Measurements from ENCODE around the gene NRXN2.

The NRXN2 gene

DNA sequence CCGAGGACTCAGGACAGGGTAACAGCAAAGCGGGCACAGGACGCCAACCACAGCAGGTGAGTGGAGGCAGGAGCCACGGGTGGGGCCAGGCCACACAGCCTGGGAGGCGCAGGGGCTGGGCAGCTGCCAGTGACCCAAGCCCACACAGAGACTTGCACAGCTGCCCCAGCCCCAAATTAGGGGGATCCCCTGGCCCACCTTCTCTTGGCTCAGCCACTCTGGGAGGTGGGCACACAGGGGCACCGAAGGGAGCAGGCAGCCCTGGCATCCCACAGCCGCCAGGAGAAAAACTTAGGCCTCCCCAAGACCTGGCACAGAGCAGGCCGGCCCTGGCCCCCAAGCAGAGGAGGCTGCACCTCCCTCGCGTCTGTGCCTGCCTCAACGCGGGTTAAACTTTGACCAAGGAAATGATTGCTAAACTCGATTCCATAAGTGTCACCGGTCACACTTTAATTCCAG is 132.2 kb downstream of the NRXN2 start, which contains the start of gene SLC22A12:
TSS of gene SLC22A12 (plus strand) at position 458 of the 459 bp plus-strand sequence. CDS start 337 bp downstream, outside the sequence.
- DNase-seq (ENCODE audit: low read depth), result no peak

DNA sequence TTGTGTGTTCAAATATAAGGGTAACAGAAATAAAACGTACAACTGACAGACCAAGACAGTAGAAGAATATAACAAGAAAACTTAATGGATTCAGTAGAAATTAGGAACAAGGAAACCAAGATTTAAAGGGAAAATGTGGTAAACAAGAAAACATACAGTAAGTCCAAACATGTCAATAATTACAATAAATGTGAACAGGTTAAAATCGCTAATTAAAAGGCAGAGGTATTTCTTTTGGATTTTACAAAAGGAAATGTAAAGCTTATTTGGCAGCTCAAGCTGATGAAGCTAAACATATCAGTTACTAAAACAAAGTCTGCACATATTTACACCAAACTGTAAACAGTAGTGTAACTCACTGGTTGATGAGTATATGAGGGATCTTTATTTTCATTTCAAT is 134.3 kb downstream of the NRXN2 start:
- DNase-seq (ENCODE audit: low read depth), result no peak

DNA sequence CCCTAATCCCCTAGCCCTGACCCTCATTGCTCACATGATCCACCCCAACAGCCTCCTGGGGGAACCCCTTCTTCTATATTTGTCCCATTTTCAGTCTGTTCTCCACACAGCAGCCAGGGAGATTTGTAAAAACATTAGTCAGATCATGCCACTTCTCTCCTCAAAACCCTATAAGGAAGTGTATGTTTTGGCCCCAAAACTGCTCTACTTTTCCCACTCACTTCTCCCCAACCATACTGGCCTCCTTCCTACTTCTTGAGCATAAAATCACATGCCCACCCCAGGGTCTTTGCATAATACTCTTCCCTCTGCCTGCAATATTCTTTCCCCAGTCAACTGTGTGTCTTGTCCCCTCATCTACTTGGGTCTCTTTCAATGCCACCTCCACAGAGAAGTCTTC is 136.6 kb downstream of the NRXN2 start:
- DNase-seq (ENCODE audit: low read depth), result no peak

DNA sequence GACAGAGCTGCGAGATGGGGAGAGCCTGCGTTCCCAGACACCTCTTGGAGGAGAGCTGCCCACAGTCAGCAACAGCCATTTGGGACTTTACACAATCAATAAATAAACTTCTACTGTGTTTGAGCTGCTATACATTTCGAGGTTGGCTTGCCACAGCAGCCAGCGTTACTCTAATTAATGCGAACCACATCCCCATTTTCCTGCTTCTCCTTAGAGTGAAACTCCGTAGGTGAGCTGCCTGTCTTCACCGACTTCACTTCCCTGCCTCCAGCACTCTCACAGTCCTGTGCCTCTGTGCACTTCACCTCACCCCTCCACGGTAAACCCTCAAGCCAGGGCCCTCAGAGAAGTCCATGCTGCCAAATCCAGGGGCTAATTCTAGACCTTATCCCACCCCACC is 137.8 kb downstream of the NRXN2 start:
- DNase-seq (ENCODE audit: low read depth), result no peak

DNA sequence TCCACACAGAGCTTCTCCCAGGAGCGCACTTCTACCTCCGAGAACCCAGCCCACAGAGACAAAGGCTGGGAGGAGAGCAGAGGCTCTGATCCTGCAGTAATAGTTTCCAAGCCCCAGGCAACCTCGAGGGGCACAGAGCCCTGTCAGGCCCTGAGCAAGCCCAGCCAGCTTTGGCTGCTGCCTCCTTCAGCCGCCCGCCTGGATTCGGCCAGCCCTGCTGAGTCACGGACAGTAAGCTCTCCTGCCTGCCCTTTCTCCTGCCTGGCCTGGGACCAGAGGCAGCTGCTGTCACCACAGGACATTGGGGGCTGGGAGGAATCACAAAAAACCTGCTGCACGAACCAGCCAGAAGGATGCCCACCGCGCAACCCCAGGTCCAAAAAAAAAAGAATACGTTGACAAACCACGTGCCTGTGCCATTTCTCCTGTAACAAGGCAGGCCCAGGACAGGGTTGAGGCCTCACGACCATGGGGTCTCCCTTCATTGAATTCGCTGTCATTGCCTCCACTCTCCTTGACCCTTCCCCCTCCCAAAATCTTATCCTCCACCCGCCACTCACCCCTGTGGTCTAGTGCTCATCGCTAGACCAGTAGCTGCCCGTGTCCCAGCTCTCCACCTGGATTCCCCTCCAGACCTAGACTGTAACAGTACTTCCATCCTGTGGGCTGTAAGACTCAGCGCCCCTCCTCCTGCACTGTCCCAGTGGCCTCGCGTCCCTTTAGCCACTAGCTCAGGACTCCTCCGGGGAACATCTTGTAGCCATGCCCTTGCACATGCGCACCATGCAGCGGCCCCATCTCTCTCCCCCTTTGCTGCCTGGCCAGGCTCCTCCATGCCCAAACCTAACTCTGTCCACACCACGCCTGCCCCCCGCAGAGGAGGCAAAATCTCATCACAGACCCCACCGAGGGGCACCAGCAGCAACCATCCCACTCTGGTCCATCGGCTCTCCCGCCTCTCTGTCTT is 139.4 kb downstream of the NRXN2 start:
- DNase-seq (ENCODE audit: low read depth), result no peak

DNA sequence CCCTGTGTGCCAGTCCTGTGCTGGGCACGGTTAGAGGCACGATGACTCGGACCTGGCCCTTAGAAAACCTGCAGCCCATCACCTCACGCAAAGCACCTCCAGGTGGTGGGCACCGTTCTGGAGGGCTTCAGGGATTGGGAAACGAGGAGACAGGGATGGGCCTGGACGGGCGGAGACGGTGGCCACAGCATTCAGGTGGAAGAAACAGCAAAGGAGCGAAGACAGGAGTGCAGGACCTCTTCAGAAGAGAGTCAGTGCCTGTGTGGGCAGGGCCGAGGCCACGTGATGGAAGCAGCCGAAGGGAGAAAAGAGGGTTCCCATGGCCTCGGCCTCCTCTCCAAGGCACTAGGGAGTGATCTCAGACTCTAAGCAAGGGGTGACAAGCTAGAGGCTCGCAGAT is 140.1 kb downstream of the NRXN2 start:
- no peak for DNase-seq (ENCODE audit: low read depth)

DNA sequence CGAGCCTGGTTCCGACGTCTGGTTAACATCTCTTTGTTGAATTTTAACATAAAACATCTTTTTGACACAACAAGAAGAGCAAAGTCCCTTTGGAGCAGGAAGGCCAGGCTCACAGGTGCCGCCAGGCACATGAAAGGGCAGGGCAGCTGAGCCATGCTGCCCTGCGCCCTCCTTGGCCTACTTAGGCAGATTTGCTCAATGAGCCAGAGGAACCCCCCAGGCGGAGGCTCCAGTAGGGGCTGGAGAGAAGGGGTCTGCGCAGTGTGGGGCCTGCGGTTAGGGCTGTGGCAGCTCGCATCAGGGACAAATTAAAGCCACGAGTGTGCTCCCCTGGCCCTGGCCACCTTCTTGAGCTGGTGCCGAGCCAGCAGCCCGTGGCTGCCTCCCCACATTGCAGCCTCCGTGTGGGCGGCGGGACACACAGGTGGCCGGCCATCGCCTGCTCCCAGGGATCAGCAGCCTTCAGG is 141.9 kb downstream of the NRXN2 start:
- no peak for DNase-seq (ENCODE audit: low read depth)

DNA sequence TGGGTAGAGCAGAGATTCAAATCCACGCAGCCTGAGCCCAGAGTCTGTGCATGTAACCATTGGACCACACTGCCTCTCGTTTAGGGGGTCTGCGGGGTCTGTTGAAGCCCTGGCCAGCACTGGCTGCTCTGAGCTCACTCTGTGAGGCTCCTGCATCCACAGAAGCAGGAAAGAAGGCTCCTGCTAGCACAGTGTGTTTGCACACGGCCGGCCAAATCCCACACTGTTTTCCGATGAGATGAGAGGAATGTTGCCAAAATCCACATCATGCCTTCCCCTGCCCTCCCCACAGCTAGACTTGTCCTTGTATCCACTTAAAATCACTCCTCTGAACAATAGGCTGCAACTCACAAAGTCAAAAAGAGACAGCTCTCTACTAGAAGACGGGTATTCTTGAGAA is 142.6 kb downstream of the NRXN2 start:
- DNase-seq (ENCODE audit: low read depth), result no peak

DNA sequence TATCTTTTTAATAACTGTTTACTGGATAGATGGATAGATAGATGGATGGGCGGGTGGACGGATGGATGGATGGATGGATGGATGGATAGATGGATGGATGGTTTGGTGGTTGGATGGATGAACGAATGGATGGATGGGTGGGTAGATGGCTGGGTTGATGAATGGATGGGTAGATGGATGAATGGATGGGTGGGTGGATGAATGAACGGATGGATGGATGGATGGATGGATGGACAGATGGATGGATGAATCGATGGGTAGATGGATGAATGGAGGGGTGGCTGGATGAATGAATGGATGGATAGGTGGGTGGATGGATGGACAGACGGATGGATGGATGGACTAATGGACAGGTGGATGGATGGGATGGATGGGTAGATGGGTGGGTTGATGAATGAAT is 145.8 kb downstream of the NRXN2 start:
- DNase-seq (ENCODE audit: low read depth), result no peak

DNA sequence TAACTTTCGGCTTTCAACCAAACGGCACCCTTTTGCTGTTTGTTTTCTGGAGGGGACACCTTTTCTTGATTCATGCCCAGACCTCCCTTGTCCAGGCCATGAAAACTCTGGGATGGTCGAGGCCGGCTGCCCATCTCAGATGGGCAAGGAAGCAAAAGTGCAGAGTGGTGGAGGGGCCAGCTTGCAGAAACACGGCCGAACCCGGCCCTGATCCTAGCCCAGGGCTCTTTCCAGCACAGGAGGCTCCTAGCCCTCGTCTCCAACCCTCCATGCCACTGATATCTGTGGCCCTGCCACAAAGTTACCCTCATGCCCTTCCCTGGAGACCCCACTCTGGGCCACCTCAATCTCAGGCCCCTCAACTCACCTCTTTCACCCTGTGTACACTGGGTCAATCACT is 150.9 kb downstream of the NRXN2 start:
- DNase-seq (ENCODE audit: low read depth), result no peak

DNA sequence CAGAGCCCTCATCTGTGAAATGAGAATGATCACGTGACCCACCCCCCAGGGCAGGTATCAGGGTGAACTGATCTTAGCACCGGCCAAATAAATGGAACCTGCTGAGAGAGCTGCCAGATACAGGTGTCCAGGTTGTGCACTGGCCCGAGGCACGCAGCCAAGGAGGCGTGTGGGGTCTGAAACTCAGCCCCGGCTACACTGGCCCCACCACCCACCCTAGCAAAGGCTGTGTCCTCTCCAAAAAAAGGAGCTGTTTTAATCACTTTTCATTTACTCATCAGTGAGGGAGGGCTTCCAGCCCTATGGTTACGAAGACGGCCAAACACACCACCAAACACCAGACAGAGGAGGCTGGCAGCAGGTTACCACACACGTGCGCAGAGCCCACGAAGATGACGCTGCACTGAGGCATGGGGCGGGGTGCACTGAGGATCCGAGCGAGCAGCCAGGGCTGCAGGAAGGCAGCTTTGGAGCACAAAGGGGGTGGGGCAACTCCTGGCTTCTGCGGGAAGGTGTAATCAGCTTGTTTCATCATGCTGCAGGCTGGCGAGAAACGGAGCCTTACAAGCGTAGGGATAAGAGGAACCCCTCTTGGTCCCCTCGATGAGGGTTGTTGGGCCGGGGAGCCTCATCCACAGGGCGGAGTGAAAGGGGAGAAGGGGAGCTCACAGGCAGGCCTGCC is 151.4 kb downstream of the NRXN2 start:
- DNase-seq (ENCODE audit: low read depth), result no peak

DNA sequence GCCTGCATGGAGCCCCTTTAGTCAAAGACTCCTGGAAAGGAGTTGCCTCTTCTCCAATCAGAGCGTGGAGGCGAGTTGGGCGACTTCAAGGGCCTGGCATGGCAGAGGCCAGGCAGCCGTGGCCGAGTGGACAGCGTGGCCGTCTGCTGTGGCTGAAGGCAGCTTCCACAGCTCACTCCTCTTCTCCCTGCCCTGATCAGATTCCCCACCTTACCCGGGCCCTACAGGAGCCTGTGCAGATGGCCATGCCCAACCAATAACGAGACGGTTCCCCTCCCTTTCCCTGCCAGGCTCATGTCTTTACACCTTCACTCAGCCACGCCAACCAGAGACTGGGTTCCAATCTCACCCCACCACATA is 152.0 kb downstream of the NRXN2 start:
- DNase-seq (ENCODE audit: low read depth), result no peak

DNA sequence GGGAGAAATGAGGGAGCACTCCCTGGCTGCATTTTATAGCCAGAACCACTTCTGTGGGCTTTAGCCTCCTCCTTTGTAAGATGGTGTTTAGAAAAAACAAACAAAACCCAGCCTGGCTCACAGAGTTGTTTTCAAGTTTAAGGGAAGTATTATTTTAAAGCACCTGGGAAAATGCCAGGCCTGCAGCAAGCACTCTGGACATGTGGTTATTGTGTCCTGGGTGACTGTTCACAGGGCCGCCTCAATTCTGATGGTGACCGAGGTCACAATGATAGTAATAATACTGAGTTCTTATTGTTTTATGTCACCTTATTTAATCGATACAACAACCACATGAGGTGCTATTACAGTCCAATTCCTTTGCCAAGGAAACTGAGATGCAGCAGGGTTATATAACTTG is 152.7 kb downstream of the NRXN2 start:
- no peak for DNase-seq (ENCODE audit: low read depth)

DNA sequence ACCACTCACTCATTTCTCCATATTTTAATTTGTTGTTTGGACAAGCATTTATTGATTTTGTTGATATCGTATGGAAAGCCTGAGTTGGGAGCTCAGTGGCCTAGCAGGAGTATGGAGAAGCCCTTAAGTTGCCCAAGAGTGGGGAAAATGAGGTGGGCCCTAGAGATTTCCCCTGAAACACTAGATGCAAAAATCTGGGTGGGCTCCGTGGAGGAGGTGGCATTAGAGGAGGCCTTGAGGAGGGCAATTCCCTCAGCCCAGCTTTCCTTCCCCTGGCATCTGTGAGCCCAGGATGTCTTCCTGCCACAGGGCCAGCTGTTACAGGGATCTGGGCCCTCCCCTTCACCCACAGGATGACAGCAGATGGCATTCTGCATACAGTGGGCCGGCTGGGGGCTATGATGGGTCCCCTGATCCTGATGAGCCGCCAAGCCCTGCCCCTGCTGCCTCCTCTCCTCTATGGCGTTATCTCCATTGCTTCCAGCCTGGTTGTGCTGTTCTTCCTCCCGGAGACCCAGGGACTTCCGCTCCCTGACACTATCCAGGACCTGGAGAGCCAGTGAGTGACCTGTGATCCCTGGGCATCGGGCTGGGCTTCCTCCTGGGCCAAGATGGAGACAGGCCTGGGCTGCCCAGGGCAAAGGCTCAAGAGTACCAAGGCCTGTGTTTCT is 153.6 kb downstream of the NRXN2 start:
- DNase-seq (ENCODE audit: low read depth), result no peak

DNA sequence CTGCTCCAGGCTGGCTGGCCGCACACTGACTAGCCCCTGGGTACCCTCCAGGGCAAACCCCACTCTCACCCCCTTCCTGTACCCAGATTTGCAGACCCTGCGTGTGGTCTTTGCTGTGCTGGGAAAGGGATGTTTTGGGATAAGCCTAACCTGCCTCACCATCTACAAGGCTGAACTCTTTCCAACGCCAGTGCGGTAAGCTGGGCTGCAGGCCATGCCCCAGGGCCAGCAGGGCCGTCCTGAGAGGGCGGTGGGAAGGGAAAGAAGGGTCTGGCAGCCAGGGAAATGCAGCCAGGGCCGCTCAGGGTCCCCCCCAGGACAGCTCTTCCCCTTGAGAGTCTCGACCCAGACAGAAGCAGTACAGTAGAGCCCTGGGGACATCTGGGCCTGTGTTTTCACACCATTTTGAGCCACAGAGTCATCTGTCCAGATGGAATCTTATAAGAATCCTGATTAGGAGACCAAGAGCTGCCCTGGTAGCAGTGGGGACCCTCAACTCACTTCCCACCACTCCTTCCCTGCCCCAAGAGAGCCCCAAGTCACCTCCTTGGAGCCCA is 154.3 kb downstream of the NRXN2 start:
- DNase-seq (ENCODE audit: low read depth), result no peak

DNA sequence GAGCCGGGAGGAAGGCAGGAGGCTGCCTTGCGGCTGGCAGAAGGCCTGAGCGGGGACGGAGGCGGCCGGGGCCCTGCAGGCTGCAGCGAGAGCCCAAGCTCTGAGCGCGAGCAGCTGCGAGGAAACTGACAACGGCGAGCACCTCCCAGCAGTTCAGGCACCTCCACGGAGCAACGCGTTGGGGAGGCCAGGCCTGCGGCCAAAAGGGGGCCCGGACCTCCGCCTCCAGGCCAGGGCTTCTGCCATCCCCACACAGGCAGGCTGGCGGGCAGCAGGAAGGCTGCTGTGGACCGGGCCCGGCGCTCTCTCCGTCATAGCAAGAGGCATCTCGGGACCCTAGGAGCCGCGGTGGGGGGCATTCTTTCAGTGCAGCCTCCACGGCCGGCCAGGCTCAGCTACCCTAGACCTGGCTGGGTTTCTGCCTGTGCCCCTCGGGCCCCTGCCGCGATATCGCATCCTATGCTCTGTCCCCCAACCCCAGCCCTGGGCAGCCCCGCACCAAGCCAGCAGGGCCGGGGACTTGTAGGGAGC is 154.9 kb downstream of the NRXN2 start:
- no peak for DNase-seq (ENCODE audit: low read depth)

DNA sequence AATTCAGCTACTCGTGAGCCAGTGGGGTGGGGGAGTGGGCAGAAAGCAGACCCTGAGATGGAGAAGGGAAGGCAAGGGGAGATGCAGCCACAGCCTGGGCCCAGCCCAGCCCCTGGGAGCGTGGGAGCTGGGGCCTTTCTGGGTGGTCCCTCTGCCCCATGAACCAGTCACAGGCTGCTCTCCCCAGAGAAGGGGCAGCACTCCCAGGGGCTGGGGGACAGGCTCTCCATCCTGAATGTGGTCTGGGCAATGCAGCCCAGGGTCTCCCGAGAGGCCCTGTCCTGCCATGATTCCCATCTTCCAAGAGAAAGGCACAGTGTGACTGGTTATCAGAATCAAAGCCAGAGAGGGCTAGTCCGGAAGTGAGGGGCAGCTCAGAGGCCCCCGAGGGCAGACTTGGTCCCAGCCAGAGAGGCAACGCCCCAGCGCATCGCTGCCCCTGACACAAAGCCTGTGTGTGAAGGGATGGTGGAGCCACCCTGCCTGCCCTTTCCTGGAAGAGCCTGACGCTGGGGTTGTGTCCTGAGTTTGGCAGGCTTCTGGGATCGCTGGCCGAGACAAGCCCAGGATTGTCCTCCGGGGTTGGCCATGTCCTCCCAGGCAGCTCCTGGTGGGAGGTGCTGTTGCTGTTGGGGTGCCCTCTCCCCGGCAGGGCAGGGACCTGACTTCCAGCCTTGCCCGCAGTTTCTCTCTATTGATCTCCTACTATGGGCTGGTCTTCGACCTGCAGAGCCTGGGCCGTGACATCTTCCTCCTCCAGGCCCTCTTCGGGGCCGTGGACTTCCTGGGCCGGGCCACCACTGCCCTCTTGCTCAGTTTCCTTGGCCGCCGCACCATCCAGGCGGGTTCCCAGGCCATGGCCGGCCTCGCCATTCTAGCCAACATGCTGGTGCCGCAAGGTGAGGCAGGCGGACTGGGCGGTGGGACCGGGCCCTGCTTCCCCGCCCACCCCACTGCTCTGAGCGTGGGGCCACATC is 155.8 kb downstream of the NRXN2 start:
- DNase-seq (ENCODE audit: low read depth), result no peak

DNA sequence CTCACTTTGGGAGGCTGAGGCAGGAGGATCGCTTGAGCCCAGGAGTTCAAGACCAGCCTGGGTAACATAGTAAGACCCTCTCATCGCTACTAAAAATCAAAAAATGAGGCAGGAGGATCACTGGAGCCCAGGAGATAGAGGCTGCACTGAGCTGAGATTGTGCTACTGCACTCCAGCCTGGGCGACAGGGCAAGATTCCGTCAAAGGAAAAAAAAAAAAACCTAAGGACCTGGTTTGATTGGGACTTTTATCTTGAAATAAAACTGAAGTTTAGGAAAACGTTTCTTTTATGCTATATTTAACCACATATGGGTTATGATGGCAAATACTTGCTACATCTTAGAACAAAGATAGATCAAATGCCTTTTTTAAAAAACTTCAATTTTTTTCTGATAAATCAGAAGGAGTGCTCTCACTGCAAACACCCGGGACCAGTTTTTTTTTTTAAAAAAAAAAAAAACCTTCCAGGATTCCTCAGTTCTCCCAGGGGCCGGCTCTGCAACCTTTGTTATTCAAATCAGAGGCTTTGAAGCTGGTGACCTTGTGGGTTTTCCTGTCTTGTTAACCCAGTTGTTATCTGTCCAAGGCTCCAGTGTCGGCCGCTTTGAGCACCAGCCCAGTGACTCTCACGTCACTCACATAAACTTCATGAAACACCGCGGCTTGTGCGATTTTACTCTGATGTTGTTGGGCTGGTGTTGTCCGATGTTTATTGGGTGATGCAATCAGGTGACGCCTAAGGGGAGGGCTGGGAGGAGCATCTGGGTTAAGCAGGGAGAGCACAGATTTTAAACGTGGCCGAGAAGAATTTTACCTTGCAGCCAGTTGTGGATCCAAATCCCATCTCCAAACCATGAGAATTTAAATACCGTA is 156.7 kb downstream of the NRXN2 start:
- no peak for DNase-seq (ENCODE audit: low read depth)

DNA sequence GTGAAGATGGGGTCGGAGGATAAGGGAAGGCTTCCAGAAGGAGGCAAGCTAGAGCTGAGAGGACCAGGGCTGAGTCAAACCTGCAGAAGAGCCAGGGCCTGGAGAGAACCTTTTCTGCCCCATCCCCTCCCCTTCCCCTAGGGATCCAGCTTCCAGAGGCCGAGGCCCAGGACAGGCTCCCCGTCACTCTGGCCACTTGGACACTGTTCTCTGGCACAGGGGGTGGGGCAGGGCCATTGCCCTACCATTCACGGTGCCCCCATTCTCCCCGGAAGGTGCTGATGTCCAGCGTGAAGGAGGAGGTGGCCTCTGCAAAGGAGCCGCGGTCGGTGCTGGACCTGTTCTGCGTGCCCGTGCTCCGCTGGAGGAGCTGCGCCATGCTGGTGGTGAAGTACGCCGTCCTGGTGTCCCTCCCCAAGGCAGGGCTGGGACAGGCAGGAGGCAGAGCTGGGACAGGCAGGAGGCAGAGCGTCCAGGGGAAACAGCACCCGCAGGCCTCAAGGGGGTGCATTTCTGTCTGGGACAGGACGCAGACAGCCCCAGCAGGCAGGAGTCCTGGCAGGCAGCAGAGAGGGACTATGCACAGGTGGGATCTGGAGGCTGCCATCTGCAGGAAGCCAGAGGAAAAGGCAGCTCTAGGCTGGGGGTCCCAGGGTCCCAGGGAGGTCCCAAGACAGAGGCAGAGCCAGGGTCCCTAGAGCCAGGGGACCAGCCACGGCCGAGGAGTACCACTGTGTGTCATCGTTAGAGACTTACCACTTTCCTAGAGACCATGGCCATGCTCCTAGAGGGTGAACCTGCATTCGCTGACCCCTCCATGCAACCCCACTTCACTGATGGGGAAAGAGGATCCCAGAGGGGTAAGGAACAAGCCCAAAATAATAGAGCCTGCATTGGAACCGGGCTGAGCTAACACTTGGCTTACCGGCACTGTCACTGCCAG is 157.8 kb downstream of the NRXN2 start:
- DNase-seq (ENCODE audit: low read depth), result no peak

Data from stimulated activated CD8-positive, alpha-beta memory T cell treated with anti-CD3 and anti-CD28 coated beads, Interleukin-7, amount 100 ng/mL, for 24 hours (primary cell).